GM12878 (cell line): Measurements from ENCODE around the gene SGMS1. TPM values are rescaled to one million over a fixed set of nuclear protein-coding genes. Genes with fewer than 3 reads are reported as not detected.
A peak's percentile ranks its signal among the peaks of the same experiment; 100 is the strongest.

ENCODE experiments used
- ATAC-seq: fragments of 200-7000 bp; cut with Tn5 transposase; 3 replicates; pipeline ENCODE4 v1.9.1; 2020; ENCODE audit warnings: mild to moderate bottlenecking, moderate library complexity
- BruUV-seq: library from RNA; stranded (reverse); fragments of 400-500 nt; replicated peaks from 2 replicates; lab custom pipeline; 2021; lab: Mats Ljungman, UMichigan
- CTCF ChIA-PET: fragments of 300-600 bp; sonication (Branson Sonifier 250); formaldehyde crosslinking; extraction: SDS; loops from one replicate; lab custom pipeline; 2021; ENCODE audit warnings: inconsistent platforms; lab: Yijun Ruan, JAX
- POLR2A ChIA-PET: fragments of 350-600 bp; formaldehyde crosslinking; extraction: SDS; loops from one replicate; lab custom pipeline; 2021; ENCODE audit warnings: inconsistent platforms; lab: Charles Lee
- RAD21 ChIA-PET: fragments of 300-600 bp; sonication (Branson Sonifier 250); formaldehyde crosslinking; loops from one replicate; lab custom pipeline; 2023; ENCODE audit warnings: antibody characterized with exemption; ENCODE audit not compliant: unreplicated experiment; lab: Charles Lee
- SMC1A ChIA-PET: fragments of 300-600 bp; sonication (Branson Sonifier 250); formaldehyde crosslinking; loops from one replicate; lab custom pipeline; 2023; ENCODE audit not compliant: unreplicated experiment, uncharacterized antibody; lab: Charles Lee
- DNase-seq: peaks from one replicate; pipeline ENCODE4 v3.0.0-alpha.2; 2011; ENCODE audit warnings: low read depth, low spot score
- FAIRE-seq: peaks from 3 replicates; lab custom pipeline; 2011; peaks lifted over from hg19 to GRCh38; lab: Jason Lieb, UNC
- H2AFZ ChIP-seq: 2 replicates; pipeline ENCODE4 v1.6.0; 2011; ENCODE audit warnings: low read depth, low read length, control low read depth; ENCODE audit not compliant: control insufficient read depth
- H3K27ac ChIP-seq: 2 replicates; pipeline ENCODE4 v1.5.1; 2011; ENCODE audit warnings: control low read depth; ENCODE audit not compliant: control insufficient read depth, insufficient read depth
- H3K27me3 ChIP-seq, 2 experiments: replicated peaks in 1 of 2; 2 replicates each; pipeline versions ENCODE4 v1.6.0 to v1.6.1; 2011; ENCODE audit warnings: low read length in 1 of 2; ENCODE audit not compliant: control insufficient read depth in 2 of 2, insufficient read depth in 2 of 2
- H3K36me3 ChIP-seq, 2 experiments: 2 replicates each; pipeline ENCODE4 v1.5.1; 2011; ENCODE audit warnings: low read length in 1 of 2; ENCODE audit not compliant: control insufficient read depth in 2 of 2, insufficient read depth in 2 of 2
- H3K4me1 ChIP-seq: 2 replicates; pipeline ENCODE4 v1.6.1; 2011; ENCODE audit warnings: mild to moderate bottlenecking, low read length, moderate library complexity, mixed read lengths; ENCODE audit not compliant: control insufficient read depth, insufficient read depth
- H3K4me2 ChIP-seq: 2 replicates; pipeline ENCODE4 v1.6.0; 2011; ENCODE audit warnings: control low read depth; ENCODE audit not compliant: control insufficient read depth, insufficient read depth
- H3K4me3 ChIP-seq: fragments of 200-600 bp; sonication (generic); 2 replicates; pipeline ENCODE4 v1.5.1; 2016
- H3K79me2 ChIP-seq: 2 replicates; pipeline ENCODE4 v1.6.0; 2011; ENCODE audit warnings: low read length; ENCODE audit not compliant: control insufficient read depth, insufficient read depth
- H3K9ac ChIP-seq: 2 replicates; pipeline ENCODE4 v1.8.0; 2011; ENCODE audit warnings: low read length, control low read depth, mixed read lengths; ENCODE audit not compliant: control insufficient read depth, insufficient read depth
- H3K9me3 ChIP-seq: replicated peaks from 3 replicates; pipeline ENCODE4 v1.5.1; 2011; ENCODE audit warnings: mild to moderate bottlenecking, low read length; ENCODE audit not compliant: control insufficient read depth, insufficient read depth
- H4K20me1 ChIP-seq: 2 replicates; pipeline ENCODE4 v1.6.0; 2011; ENCODE audit not compliant: control insufficient read depth, insufficient read depth
- BACH1 ChIP-seq: fragments of 450-650 bp; IDR thresholded peaks from 2 replicates; pipeline ENCODE4 v1.6.1; 2017; ENCODE audit warnings: mild to moderate bottlenecking, borderline replicate concordance
- CHD1 ChIP-seq: IDR thresholded peaks from 2 replicates; pipeline ENCODE4 v1.6.1; 2012; ENCODE audit warnings: low read depth, low read length, improper control_type of control experiment
- GATAD2B ChIP-seq: fragments of 450-650 bp; conservative IDR thresholded peaks from 2 replicates; pipeline ENCODE4 v1.6.1; 2017; ENCODE audit warnings: low read depth, mild to moderate bottlenecking, moderate library complexity
- KAT2A ChIP-seq: conservative IDR thresholded peaks from 2 replicates; pipeline ENCODE4 v1.6.1; 2011; ENCODE audit warnings: low read depth, low read length; ENCODE audit not compliant: control insufficient read depth
- MEF2B ChIP-seq: fragments of 450-650 bp; IDR thresholded peaks from 2 replicates; pipeline ENCODE4 v1.6.1; 2018; ENCODE audit warnings: mild to moderate bottlenecking, moderate library complexity; ENCODE audit not compliant: partially characterized antibody, poor library complexity, severe bottlenecking
- NFIC ChIP-seq: IDR thresholded peaks from 2 replicates; pipeline ENCODE4 v1.6.1; 2012; ENCODE audit warnings: low read depth, mild to moderate bottlenecking, inconsistent platforms, low read length, moderate library complexity
- SMC3 ChIP-seq: IDR thresholded peaks from 2 replicates; pipeline ENCODE4 v1.6.1; 2011; ENCODE audit warnings: low read length, improper control_type of control experiment, borderline replicate concordance
- WGBS: methylation state at CpG from one replicate; pipeline ENCODE4 v1.1.6; 2016; ENCODE audit warnings: low lambda C conversion rate; ENCODE audit not compliant: insufficient replicate concordance, insufficient coverage; ENCODE audit errors: missing lambda C conversion rate; 5-methylcytosine and 5-hydroxymethylcytosine counted together
- in situ Hi-C: fragments of 300-500 bp; cut with MboI; formaldehyde crosslinking; loops from 9 replicates; pipeline ENCODE4 v1.14.3; 2018; ENCODE audit warnings: mixed read lengths
- intact Hi-C: fragments of 100-400 bp; cut with micrococcal nuclease; formaldehyde crosslinking; loops from one replicate; pipeline ENCODE4 v1.14.2; 2022; ENCODE audit not compliant: unreplicated experiment
- polyA plus RNA-seq, 11 experiments: library from polyadenylated mRNA; depleted of rRNA in 4 of 11; unstranded in 6 of 11; stranded (reverse) in 5 of 11; fragments of >200 nt; fragmentation: Nextera tagmentation in 4 of 11; fragmentation: Illumina TruSeq in 1 of 11; extraction: Ambion mirVana in 4 of 11; extraction: Trizol in 1 of 11; gene quantifications; 1 replicate in 1 of 11; 2 replicates in 10 of 11; pipeline versions ENCODE4 v1.2.1 to v1.2.3, GENCODE V29; 2011 to 2016; ENCODE audit warnings: inconsistent platforms in 2 of 11, missing spikeins in 2 of 11, low read depth in 1 of 11
- total RNA-seq, 4 experiments: library from RNA; depleted of rRNA in 3 of 4; stranded (reverse); fragments of >200 nt in 3 of 4; fragmentation: Illumina TruSeq in 1 of 4; extraction: Trizol in 1 of 4; gene quantifications; 2 replicates each; pipeline versions ENCODE4 v1.2.1 to v1.2.3, GENCODE V29; 2013 to 2021
- TF ChIP-seq, protein P1 (sequence below): fragments of 450-650 bp; IDR thresholded peaks from 2 replicates; pipeline ENCODE4 v1.6.1; 2016; ENCODE audit warnings: mild to moderate bottlenecking

Gene SGMS1
- total and polyA plus RNA-seq, 10 of the 15 experiments (the other 5 are each of a cell fraction or from before 2014, with no cell fraction given) = 1.4 to 14.5 (median 4.9) TPM

DNA sequence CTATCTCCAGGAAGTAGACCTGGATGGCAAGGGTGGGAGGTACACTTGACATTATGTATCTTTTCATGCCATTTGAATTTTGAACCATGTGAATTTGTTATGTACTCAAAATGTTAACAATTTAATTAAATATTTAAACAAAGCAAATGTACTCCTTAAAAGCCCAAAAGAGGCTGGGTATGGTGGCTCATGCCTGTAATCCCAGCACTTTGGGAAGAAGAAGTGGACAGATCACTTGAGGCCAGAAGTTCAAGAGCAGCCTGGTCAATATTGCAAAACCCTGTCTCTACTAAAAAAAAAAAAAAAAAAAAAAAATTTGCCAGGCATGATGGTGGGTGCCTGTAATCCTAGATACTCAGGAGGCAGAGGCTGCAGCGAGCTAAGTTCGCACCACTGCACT, 235.6 kb downstream of the SGMS1 start:
- no TSS peak for BruUV-seq
- TF ChIP-seq CHD1 (no peak), GATAD2B (no peak), BACH1 (no peak), MEF2B (no peak), KAT2A (no peak), SMC3 (no peak), NFIC (no peak)
- TF ChIP-seq, protein P1, sequence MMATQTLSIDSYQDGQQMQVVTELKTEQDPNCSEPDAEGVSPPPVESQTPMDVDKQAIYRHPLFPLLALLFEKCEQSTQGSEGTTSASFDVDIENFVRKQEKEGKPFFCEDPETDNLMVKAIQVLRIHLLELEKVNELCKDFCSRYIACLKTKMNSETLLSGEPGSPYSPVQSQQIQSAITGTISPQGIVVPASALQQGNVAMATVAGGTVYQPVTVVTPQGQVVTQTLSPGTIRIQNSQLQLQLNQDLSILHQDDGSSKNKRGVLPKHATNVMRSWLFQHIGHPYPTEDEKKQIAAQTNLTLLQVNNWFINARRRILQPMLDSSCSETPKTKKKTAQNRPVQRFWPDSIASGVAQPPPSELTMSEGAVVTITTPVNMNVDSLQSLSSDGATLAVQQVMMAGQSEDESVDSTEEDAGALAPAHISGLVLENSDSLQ = no peak
- 96% methylated on average over 2 of the region's 2 CpGs for WGBS
- Histone ChIP-seq H4K20me1 (no peaks in the 10 kb centered on the region), H3K9me3 (no peaks in the 10 kb centered on the region), H3K9ac (no peak overlapping the region), H3K27me3 (no peaks in the 10 kb centered on the region), H3K4me1 (peaks cover 29% of the 10 kb centered on the region), H3K27ac (peak overlapping the region; percentile 35; the same call in 1 of the 2 replicates), H3K79me2 (peaks cover 84% of the 10 kb centered on the region), H3K4me3 (no peak overlapping the region), H3K4me2 (peak overlapping the region; percentile 56; the same call in 1 of the 2 replicates), H2AFZ (no peak overlapping the region), H3K36me3 (0 out of 4 replicates have a peak, but pooled peaks cover 0 to 3% of the 10 kb centered on the region in 2 experiments)
- SMC1A ChIA-PET = interaction anchor here (1.5 to 5.0 kb wide), 9 partner anchors 9 to 120 kb away, joined by 3 to 30 read pairs (median 10); no protein-coding TSS in a partner anchor
- POLR2A ChIA-PET = interaction anchor here (3.9 kb wide), 1 partner anchor 9 kb away, joined by 30 read pairs; no protein-coding TSS in a partner anchor
- DNase-seq (no peak), ATAC-seq (no peak), FAIRE-seq (no peak)
- intact Hi-C loops (no loop called here), in situ Hi-C loops (no loop called here)
- CTCF ChIA-PET = interaction anchor here (0.6 to 4.2 kb wide), 4 partner anchors 17 to 109 kb away, joined by 3 to 27 read pairs (median 3); no protein-coding TSS in a partner anchor
- RAD21 ChIA-PET = interaction anchor here (0.6 to 2.1 kb wide), 5 partner anchors 9 to 795 kb away, joined by 3 to 8 read pairs (median 5); no protein-coding TSS in a partner anchor
